Gastroesophageal sphincter (tissue), 4 donors: ENCODE data around the gene DIP2C. TPM values are rescaled to one million over a fixed set of nuclear protein-coding genes. Genes with fewer than 3 reads are reported as not detected.

ENCODE experiments used
- ATAC-seq: fragments of 150-250 bp; one replicate; pipeline ENCODE4 v1.9.1; 2016; ENCODE audit warnings: mild to moderate bottlenecking, moderate library complexity
- H3K27ac ChIP-seq, 4 donors: fragments of 200-600 bp; sonication (generic) in 3 of 4; 1 replicate in 3 of 4; 2 replicates in 1 of 4; pipeline ENCODE4 v1.5.1; 2016 to 2019
- H3K27me3 ChIP-seq: fragments of 200-600 bp; sonication (generic); one replicate; pipeline ENCODE4 v1.5.1; 2019
- H3K36me3 ChIP-seq, 2 donors: fragments of 200-600 bp; sonication (generic); one replicate each; pipeline ENCODE4 v1.5.1; 2019; ENCODE audit warnings: control low read depth in 1 of 2
- H3K4me1 ChIP-seq, 3 donors: fragments of 200-600 bp; sonication (generic); 1 replicate in 2 of 3; 2 replicates in 1 of 3; pipeline ENCODE4 v1.5.1; 2016 to 2019; ENCODE audit warnings: control low read depth in 2 of 3
- H3K4me3 ChIP-seq, 2 donors: fragments of 200-600 bp; sonication (generic); one replicate each; pipeline ENCODE4 v1.5.1; 2019; ENCODE audit warnings: mild to moderate bottlenecking in 1 of 2, moderate library complexity in 1 of 2
- H3K9me3 ChIP-seq, 3 donors: fragments of 200-600 bp; sonication (generic); one replicate each; pipeline ENCODE4 v1.5.1; 2017 to 2019; ENCODE audit warnings: control low read depth in 2 of 3
- EP300 ChIP-seq: sonication (generic); formaldehyde crosslinking; IDR thresholded peaks from one replicate; pipeline ENCODE4 v1.6.1; 2017; ENCODE audit warnings: antibody characterized with exemption, mild to moderate bottlenecking
- POLR2A ChIP-seq, 2 donors: fragments of 450-650 bp; IDR thresholded peaks; one replicate each; pipeline ENCODE4 v1.6.1; 2017; ENCODE audit warnings: antibody characterized with exemption in 2 of 2, mild to moderate bottlenecking in 2 of 2, moderate library complexity in 1 of 2
- POLR2AphosphoS5 ChIP-seq: sonication (generic); formaldehyde crosslinking; IDR thresholded peaks from one replicate; pipeline ENCODE4 v1.6.1; 2017; ENCODE audit warnings: antibody characterized with exemption
- WGBS, 2 donors: methylation state at CpG; one replicate each; pipeline ENCODE4 v1.1.5; 2018; ENCODE audit warnings: low coverage in 1 of 2; 5-methylcytosine and 5-hydroxymethylcytosine counted together
- total RNA-seq, 4 donors: library from RNA; depleted of rRNA; stranded (reverse); fragments of >200 nt; gene quantifications; one replicate each; pipeline ENCODE4 v1.1.0, GENCODE V29; 2016
- TF ChIP-seq, protein P1 (sequence below), 4 experiments: fragments of 200-600 bp in 2 of 4; fragments of 450-650 bp in 2 of 4; sonication (generic) in 1 of 4; IDR thresholded peaks; one replicate each; pipeline ENCODE4 v1.5.1; 2017 to 2019; ENCODE audit warnings: antibody characterized with exemption in 4 of 4, mild to moderate bottlenecking in 2 of 4, moderate library complexity in 2 of 4

Gene DIP2C
- total RNA-seq, 4 donors from 2014 or later, result 40.8 to 73.8 (median 47.7) TPM

DNA sequence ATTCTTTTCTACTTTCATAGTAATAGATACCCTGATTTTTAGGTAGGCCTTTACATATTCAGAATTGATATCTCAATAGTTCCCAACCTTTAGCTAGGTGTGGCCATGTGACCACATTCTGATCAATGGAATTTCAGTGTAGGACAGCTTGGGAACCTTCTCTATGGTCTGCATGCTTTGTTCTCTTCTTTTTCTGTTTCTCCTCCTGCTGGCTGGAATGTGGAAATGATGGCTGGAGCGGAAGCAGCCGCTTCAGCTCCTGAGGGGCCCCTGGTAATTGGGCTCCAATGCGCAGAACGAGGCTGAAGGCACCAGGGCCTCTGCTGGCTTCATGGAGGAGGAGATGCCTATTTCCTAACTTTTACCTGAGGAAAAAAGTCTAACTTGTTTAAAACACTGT, 401.7 kb downstream of the DIP2C start:
- TF ChIP-seq, protein P1, sequence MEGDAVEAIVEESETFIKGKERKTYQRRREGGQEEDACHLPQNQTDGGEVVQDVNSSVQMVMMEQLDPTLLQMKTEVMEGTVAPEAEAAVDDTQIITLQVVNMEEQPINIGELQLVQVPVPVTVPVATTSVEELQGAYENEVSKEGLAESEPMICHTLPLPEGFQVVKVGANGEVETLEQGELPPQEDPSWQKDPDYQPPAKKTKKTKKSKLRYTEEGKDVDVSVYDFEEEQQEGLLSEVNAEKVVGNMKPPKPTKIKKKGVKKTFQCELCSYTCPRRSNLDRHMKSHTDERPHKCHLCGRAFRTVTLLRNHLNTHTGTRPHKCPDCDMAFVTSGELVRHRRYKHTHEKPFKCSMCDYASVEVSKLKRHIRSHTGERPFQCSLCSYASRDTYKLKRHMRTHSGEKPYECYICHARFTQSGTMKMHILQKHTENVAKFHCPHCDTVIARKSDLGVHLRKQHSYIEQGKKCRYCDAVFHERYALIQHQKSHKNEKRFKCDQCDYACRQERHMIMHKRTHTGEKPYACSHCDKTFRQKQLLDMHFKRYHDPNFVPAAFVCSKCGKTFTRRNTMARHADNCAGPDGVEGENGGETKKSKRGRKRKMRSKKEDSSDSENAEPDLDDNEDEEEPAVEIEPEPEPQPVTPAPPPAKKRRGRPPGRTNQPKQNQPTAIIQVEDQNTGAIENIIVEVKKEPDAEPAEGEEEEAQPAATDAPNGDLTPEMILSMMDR (IDR thresholded peaks at IDR 0.05), result peak in 1 of 4 experiments; percentile 17
- no peak for TF ChIP-seq EP300
- Histone ChIP-seq H3K9me3 (no peaks in the 10 kb centered on the region), H3K27me3 (no peaks in the 10 kb centered on the region), H3K36me3 (peaks cover 0 to 90% of the 10 kb centered on the region in 2 donors), H3K27ac (peak overlapping the region in 2 of 4 donors; percentile 9 to 27), H3K4me1 (peaks cover 0 to 17% (median 0%) of the 10 kb centered on the region in 3 donors), H3K4me3 (no peak overlapping the region)
- ATAC-seq, result no peak
- 97 to 98% methylated on average over 4 of the region's 4 CpGs for WGBS, 2 donors

DNA sequence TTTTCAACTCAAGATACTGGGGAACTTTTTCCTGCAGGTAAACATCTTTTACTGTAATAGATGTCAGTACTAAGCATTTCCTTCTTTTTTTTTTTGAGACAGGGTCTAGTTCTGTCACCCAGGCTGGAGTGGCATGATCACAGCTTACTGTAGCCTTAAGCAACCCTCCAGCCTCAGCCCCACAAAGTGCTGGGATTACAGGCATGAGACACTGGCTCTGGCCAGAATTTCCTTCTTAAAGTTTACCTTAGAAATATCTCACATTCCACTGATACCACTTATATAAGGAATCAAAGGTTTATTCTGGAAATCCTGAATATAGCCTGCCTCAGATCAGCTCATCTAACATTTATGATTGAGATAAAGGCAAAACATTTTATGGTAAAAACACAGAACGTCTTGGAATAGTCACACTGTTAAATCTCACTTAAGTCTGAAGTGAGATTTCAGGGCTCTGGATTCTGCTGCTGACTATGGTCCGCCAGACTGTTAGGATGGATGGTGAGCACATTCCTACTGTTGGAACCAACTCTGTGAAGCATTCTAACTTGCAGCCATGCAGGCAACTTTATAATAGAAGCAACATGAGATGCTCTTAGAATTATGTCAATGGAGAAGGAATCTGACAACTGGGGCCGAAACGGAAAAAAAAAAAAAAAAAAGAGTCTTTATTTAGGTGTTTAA, 402.3 kb downstream of the DIP2C start:
- TF ChIP-seq POLR2AphosphoS5 (no peak), EP300 (no peak), POLR2A (IDR thresholded peaks at IDR 0.05) (no peak)
- TF ChIP-seq, protein P1 (IDR thresholded peaks at IDR 0.05), result no peak
- H3K9me3 ChIP-seq, result no peaks in the 10 kb centered on the region
- H3K4me3 ChIP-seq, result no peak overlapping the region
- H3K4me1 ChIP-seq, result peaks cover 0 to 23% (median 0%) of the 10 kb centered on the region in 3 donors
- H3K27ac ChIP-seq, result peak overlapping the region in 2 of 4 donors; percentile 9 to 27
- ATAC-seq, result no peak
- WGBS, 2 donors, result 41 to 43% methylated on average over 4 of the region's 4 CpGs
- peaks cover 0 to 93% of the 10 kb centered on the region in 2 donors for H3K36me3 ChIP-seq
- H3K27me3 ChIP-seq, result no peaks in the 10 kb centered on the region

DNA sequence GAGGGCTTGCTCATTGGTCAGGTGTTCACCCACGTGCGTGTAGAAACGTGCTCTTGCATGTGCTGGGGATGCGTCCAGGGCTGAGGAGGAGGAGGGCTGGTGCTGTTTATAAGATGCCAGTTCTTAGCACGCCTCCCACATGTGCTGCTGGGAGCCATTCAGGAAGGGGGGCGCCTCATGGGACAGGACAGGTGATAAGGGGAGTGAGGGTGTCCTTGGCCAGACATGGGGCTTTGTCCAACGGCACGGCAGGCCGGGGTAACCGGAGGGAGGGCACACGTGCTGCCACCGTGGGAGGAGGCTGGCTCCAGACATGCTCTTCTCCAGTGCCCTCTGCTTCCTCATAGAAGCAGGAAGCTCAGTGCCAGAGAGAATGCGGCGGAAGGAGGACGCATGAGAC, 404.3 kb downstream of the DIP2C start:
- TF ChIP-seq EP300, result no peak
- no peak for TF ChIP-seq POLR2AphosphoS5
- TF ChIP-seq, protein P1 (IDR thresholded peaks at IDR 0.05), result no peak
- no peak for TF ChIP-seq POLR2A (IDR thresholded peaks at IDR 0.05)
- Histone ChIP-seq H3K27ac (no peak overlapping the region), H3K27me3 (no peaks in the 10 kb centered on the region), H3K4me3 (no peak overlapping the region), H3K4me1 (peaks cover 0 to 25% (median 0%) of the 10 kb centered on the region in 3 donors), H3K9me3 (no peaks in the 10 kb centered on the region), H3K36me3 (peaks cover 0 to 91% of the 10 kb centered on the region in 2 donors)
- ATAC-seq, result no peak
- 83 to 93% methylated on average over 5 to 8 of the region's 15 CpGs for WGBS, 2 donors

DNA sequence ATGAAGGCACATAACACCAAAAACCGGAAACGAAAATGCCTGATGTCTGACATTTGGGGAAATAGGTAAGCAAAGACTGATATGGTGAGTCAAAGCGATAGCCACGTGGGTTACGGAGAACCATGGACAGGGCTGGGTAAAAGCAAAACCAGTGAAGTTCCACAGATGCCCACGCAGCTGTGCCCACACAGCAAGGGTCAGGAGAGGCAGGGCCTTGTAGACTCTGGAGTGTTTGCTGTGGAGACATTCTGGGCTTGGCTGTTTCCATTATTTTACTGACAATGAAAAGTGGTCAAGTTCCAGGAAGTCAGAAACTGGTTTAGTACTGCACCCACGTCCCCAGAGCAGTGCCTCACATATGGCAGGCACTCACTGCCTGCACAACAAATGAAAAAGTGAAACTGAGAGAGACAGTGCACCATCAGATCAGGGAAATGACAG, 405.5 kb downstream of the DIP2C start:
- WGBS, 2 donors, result 67 to 88% methylated on average over 4 to 7 of the region's 7 CpGs
- H3K27ac ChIP-seq, result no peak overlapping the region
- peaks cover 0 to 25% (median 0%) of the 10 kb centered on the region in 3 donors for H3K4me1 ChIP-seq
- no peaks in the 10 kb centered on the region for H3K9me3 ChIP-seq
- peaks cover 0 to 91% of the 10 kb centered on the region in 2 donors for H3K36me3 ChIP-seq
- ATAC-seq, result no peak
- TF ChIP-seq EP300 (no peak), POLR2AphosphoS5 (no peak), POLR2A (IDR thresholded peaks at IDR 0.05) (no peak)
- TF ChIP-seq, protein P1 (IDR thresholded peaks at IDR 0.05), result no peak
- no peak overlapping the region for H3K4me3 ChIP-seq
- no peaks in the 10 kb centered on the region for H3K27me3 ChIP-seq

DNA sequence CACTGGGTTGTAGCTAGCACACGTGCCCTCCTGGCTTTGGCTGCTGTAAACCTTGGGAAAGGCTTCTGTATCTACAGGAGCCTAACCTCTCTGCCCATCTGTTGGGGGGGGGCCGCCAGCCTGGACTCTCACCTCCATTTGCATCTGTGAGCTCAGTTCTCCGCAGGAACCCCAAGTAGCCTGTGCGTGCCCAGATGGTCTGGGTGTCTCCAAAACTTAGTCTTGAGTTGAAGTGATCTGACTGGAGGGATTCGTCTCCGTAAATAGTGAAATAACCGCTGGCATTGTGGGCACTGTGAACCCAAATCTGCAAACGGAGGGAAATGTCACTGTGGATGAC, 406.4 kb downstream of the DIP2C start:
- no peaks in the 10 kb centered on the region for H3K9me3 ChIP-seq
- no peak for ATAC-seq
- H3K4me3 ChIP-seq, result no peak overlapping the region
- 83 to 93% methylated on average over 5 to 7 of the region's 8 CpGs for WGBS, 2 donors
- H3K27ac ChIP-seq, result no peak overlapping the region
- no peaks in the 10 kb centered on the region for H3K27me3 ChIP-seq
- TF ChIP-seq, protein P1 (IDR thresholded peaks at IDR 0.05), result no peak
- TF ChIP-seq POLR2AphosphoS5 (no peak), POLR2A (IDR thresholded peaks at IDR 0.05) (no peak), EP300 (no peak)
- peaks cover 0 to 91% of the 10 kb centered on the region in 2 donors for H3K36me3 ChIP-seq
- peaks cover 0 to 25% (median 0%) of the 10 kb centered on the region in 3 donors for H3K4me1 ChIP-seq
